Keratinocyte (primary cell): ENCODE measurements around the gene RGS6.

Experiments used
- CTCF ChIP-seq, 3 experiments: IDR thresholded peaks in 1 of 3; conservative IDR thresholded peaks in 1 of 3; optimal IDR thresholded peaks in 1 of 3; 2 replicates in 2 of 3; 3 replicates in 1 of 3; pipeline versions ENCODE3 to v1.5.1; 2011; ENCODE audit warnings: low read length in 3 of 3, mild to moderate bottlenecking in 3 of 3, moderate library complexity in 2 of 3, control low read depth in 1 of 3, inconsistent platforms in 1 of 3; ENCODE audit not compliant: insufficient read depth in 2 of 3; ENCODE audit errors: extremely low read depth in 1 of 3
- EZH2 ChIP-seq: IDR thresholded peaks from one replicate; pipeline ENCODE4 v1.6.1; 2012; ENCODE audit warnings: inconsistent platforms, mild to moderate bottlenecking, low read length, moderate library complexity

GRCh38 chr14:72479461-72479931 lies 547.3 kb downstream of the RGS6 start:
- TF ChIP-seq CTCF (optimal IDR thresholded peaks at IDR 0.05 in 1 of 3, IDR thresholded peaks at IDR 0.05 in 1 of 3, conservative IDR thresholded peaks at IDR 0.05 in 1 of 3; ENCODE audit: extremely low read depth in 1 of 3, insufficient read depth in 2 of 3, low read length in 3 of 3) (no peak), EZH2 (no peak)
